GM13977 (cell line): ENCODE measurements around the gene SPRED2.

Experiments
- DNase-seq: peaks from one replicate; pipeline ENCODE4 v3.0.0; 2012; ENCODE audit warnings: low spot score
- in situ Hi-C: fragments of 300-500 bp; cut with MboI; formaldehyde crosslinking; loops from one replicate; pipeline ENCODE4 v1.12.0; 2022; ENCODE audit warnings: low sequenced_read_pairs, low pct_unique_long_range_greater_than_20kb, mixed read lengths, inconsistent platforms; ENCODE audit not compliant: unreplicated experiment
- TF ChIP-seq, protein P1 (sequence below): IDR thresholded peaks from 2 replicates; pipeline ENCODE4 v1.5.1; 2012; ENCODE audit warnings: mild to moderate bottlenecking, control low read depth; ENCODE audit not compliant: insufficient read depth; ENCODE audit errors: extremely low read depth, missing control alignments

The SPRED2 gene

GRCh38 chr2:65334714-65335113, 97.7 kb downstream of the SPRED2 start:
- in situ Hi-C loops = no loop called here
- no peak for DNase-seq
- TF ChIP-seq, protein P1, sequence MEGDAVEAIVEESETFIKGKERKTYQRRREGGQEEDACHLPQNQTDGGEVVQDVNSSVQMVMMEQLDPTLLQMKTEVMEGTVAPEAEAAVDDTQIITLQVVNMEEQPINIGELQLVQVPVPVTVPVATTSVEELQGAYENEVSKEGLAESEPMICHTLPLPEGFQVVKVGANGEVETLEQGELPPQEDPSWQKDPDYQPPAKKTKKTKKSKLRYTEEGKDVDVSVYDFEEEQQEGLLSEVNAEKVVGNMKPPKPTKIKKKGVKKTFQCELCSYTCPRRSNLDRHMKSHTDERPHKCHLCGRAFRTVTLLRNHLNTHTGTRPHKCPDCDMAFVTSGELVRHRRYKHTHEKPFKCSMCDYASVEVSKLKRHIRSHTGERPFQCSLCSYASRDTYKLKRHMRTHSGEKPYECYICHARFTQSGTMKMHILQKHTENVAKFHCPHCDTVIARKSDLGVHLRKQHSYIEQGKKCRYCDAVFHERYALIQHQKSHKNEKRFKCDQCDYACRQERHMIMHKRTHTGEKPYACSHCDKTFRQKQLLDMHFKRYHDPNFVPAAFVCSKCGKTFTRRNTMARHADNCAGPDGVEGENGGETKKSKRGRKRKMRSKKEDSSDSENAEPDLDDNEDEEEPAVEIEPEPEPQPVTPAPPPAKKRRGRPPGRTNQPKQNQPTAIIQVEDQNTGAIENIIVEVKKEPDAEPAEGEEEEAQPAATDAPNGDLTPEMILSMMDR = no peak

DNA sequence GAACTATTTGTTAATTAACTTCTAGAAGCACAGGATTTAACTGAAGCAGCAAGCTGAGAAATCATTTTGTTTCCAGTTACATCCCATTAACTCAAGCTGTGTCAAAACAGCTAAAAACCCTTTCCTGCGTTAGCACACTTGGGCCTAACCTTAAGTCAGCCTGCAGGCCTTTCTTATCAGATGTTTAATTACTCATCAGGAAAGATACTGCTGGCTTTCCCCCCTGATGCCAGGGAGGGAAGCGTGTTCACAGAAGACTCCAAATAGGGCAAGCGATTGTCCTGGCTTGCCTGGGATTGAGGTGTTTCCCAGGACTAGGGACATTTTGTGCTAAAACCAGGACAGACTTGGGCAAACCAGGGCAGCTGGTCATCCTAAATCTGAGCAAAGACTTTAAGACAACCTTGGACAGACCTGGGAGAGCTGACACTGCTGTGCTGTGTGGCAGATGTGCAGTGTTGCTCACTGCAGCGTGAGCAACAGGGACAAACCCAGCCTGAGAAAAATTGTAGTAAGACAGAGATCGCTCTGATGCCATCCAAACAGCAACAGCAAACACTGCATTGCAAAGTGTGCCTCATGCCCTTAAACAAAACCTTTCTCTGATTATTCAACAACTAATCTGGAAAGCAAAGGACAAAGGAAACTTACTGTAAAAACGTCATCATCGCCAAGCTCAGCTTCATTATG, 100.9 kb downstream of the SPRED2 start:
- DNase-seq = no peak
- in situ Hi-C loops = no loop called here
- TF ChIP-seq, protein P1 = no peak

DNA sequence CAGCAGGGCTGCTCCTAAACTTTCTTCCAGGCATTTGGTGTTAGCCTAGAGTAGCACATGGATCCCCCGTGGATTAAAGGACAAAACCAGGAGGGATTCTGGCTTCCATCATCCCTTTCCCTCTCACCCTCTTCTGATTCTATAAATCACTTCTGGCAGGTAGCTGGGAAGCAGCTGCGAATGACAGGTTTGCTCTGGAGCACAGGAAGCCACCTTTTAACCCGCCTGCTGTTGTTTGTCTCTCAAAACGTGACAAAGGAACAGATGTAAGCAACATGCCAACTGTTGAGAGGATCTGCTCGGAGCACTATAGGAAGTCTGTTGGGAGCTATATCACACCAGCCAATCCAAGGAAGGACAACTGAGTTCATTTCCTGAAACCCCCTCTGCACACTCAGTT, 102.9 kb downstream of the SPRED2 start:
- in situ Hi-C loops = no loop called here
- TF ChIP-seq, protein P1 = no peak
- no peak for DNase-seq

GRCh38 chr2:65326276-65326675, 106.1 kb downstream of the SPRED2 start:
- TF ChIP-seq, protein P1 = no peak
- no peak for DNase-seq
- in situ Hi-C loops = no loop called here

- TF ChIP-seq, protein P1 = no peak
- no peak for DNase-seq
- in situ Hi-C loops = no loop called here
Observed at GRCh38 chr2:65325066-65325465, 107.3 kb downstream of the SPRED2 start.

DNA sequence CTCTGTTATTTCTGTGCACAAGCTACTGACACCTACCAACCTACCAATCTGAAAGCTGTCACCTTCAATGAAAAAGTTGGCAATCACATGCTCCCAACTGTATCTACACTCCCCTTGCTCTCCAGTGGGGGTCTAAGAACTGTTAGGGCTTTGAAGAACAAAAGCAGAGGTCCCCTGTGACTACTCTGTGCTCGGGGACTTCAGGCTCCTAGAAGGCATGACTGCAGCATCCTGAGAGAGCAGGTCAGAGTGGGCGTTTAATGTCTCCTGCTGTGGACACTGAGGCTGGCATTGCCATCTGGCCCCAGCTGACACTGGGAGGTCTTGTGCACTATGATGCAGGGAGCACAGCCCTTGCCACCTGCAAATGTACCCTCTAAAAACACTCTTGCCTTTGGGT, 111.5 kb downstream of the SPRED2 start:
- TF ChIP-seq, protein P1 = no peak
- DNase-seq = no peak
- in situ Hi-C loops = no loop called here
